ENCODE measurements around the gene TUT7.

- TF ChIP-seq CTCF (conservative IDR thresholded peaks at IDR 0.05; ENCODE audit: low read length) (no peak), EZH2phosphoT487 (IDR thresholded peaks at IDR 0.05; ENCODE audit: borderline replicate concordance, low read depth, low read length) (no peak)
Observed at GRCh38 chr9:86241216-86241615, 113.0 kb downstream of the TUT7 start.
